ENCODE measurements around the gene IL23R.

DNA sequence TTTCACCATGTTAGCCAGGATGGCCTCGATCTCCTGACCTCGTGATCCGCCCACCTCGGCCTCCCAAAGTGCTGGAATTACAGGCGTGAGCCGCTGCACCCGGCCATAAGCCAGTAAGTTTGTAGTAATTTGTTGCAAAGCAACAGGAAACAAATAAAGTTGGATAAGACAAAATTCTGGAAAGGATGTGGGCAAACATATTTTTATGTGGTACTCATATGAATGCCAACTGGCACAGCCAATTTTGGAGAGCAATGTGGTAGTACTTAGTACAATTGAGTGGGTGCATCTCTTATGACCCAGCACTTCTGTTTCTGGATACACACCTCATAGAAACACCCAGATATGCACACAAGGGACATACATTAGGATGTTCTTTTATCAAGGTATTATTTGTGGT, 133.0 kb downstream of the IL23R start:
- TF ChIP-seq, protein P1, sequence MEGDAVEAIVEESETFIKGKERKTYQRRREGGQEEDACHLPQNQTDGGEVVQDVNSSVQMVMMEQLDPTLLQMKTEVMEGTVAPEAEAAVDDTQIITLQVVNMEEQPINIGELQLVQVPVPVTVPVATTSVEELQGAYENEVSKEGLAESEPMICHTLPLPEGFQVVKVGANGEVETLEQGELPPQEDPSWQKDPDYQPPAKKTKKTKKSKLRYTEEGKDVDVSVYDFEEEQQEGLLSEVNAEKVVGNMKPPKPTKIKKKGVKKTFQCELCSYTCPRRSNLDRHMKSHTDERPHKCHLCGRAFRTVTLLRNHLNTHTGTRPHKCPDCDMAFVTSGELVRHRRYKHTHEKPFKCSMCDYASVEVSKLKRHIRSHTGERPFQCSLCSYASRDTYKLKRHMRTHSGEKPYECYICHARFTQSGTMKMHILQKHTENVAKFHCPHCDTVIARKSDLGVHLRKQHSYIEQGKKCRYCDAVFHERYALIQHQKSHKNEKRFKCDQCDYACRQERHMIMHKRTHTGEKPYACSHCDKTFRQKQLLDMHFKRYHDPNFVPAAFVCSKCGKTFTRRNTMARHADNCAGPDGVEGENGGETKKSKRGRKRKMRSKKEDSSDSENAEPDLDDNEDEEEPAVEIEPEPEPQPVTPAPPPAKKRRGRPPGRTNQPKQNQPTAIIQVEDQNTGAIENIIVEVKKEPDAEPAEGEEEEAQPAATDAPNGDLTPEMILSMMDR (CRISPR knock-in tag; IDR thresholded peaks at IDR 0.05), result no peak
- TF ChIP-seq, protein P2, sequence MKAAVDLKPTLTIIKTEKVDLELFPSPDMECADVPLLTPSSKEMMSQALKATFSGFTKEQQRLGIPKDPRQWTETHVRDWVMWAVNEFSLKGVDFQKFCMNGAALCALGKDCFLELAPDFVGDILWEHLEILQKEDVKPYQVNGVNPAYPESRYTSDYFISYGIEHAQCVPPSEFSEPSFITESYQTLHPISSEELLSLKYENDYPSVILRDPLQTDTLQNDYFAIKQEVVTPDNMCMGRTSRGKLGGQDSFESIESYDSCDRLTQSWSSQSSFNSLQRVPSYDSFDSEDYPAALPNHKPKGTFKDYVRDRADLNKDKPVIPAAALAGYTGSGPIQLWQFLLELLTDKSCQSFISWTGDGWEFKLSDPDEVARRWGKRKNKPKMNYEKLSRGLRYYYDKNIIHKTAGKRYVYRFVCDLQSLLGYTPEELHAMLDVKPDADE (CRISPR knock-in tag; IDR thresholded peaks at IDR 0.05), result no peak
